Gastroesophageal sphincter (tissue), 4 donors: ENCODE data around the gene GJA3. TPM values are rescaled to one million over a fixed set of nuclear protein-coding genes. Genes with fewer than 3 reads are reported as not detected.

Source experiments
- ATAC-seq: fragments of 150-250 bp; one replicate; pipeline ENCODE4 v1.9.1; 2016; ENCODE audit warnings: mild to moderate bottlenecking, moderate library complexity
- H3K27ac ChIP-seq, 4 donors: fragments of 200-600 bp; sonication (generic) in 3 of 4; 1 replicate in 3 of 4; 2 replicates in 1 of 4; pipeline ENCODE4 v1.5.1; 2016 to 2019
- H3K27me3 ChIP-seq: fragments of 200-600 bp; sonication (generic); one replicate; pipeline ENCODE4 v1.5.1; 2019
- H3K36me3 ChIP-seq, 2 donors: fragments of 200-600 bp; sonication (generic); one replicate each; pipeline ENCODE4 v1.5.1; 2019; ENCODE audit warnings: control low read depth in 1 of 2
- H3K4me1 ChIP-seq, 3 donors: fragments of 200-600 bp; sonication (generic); 1 replicate in 2 of 3; 2 replicates in 1 of 3; pipeline ENCODE4 v1.5.1; 2016 to 2019; ENCODE audit warnings: control low read depth in 2 of 3
- H3K4me3 ChIP-seq, 2 donors: fragments of 200-600 bp; sonication (generic); one replicate each; pipeline ENCODE4 v1.5.1; 2019; ENCODE audit warnings: mild to moderate bottlenecking in 1 of 2, moderate library complexity in 1 of 2
- H3K9me3 ChIP-seq, 3 donors: fragments of 200-600 bp; sonication (generic); one replicate each; pipeline ENCODE4 v1.5.1; 2017 to 2019; ENCODE audit warnings: control low read depth in 2 of 3
- CTCF ChIP-seq, 4 experiments: fragments of 200-600 bp in 2 of 4; fragments of 450-650 bp in 2 of 4; sonication (generic) in 1 of 4; IDR thresholded peaks; one replicate each; pipeline ENCODE4 v1.5.1; 2017 to 2019; ENCODE audit warnings: antibody characterized with exemption in 4 of 4, mild to moderate bottlenecking in 2 of 4, moderate library complexity in 2 of 4
- EP300 ChIP-seq: sonication (generic); formaldehyde crosslinking; IDR thresholded peaks from one replicate; pipeline ENCODE4 v1.6.1; 2017; ENCODE audit warnings: antibody characterized with exemption, mild to moderate bottlenecking
- POLR2A ChIP-seq, 2 donors: fragments of 450-650 bp; IDR thresholded peaks; one replicate each; pipeline ENCODE4 v1.6.1; 2017; ENCODE audit warnings: antibody characterized with exemption in 2 of 2, mild to moderate bottlenecking in 2 of 2, moderate library complexity in 1 of 2
- POLR2AphosphoS5 ChIP-seq: sonication (generic); formaldehyde crosslinking; IDR thresholded peaks from one replicate; pipeline ENCODE4 v1.6.1; 2017; ENCODE audit warnings: antibody characterized with exemption
- WGBS, 2 donors: methylation state at CpG; one replicate each; pipeline ENCODE4 v1.1.5; 2018; ENCODE audit warnings: low coverage in 1 of 2; 5-methylcytosine and 5-hydroxymethylcytosine counted together
- total RNA-seq, 4 donors: library from RNA; depleted of rRNA; stranded (reverse); fragments of >200 nt; gene quantifications; one replicate each; pipeline ENCODE4 v1.1.0, GENCODE V29; 2016

GJA3 gene
- total RNA-seq, 4 donors from 2014 or later = 0.04 to 0.07 TPM; not detected in 2

GRCh38 chr13:20141238-20142022 lies 19.4 kb downstream of the GJA3 start:
- Histone ChIP-seq H3K4me1 (peaks cover 0 to 16% (median 3%) of the 10 kb centered on the region in 3 donors), H3K4me3 (no peak overlapping the region), H3K27ac (no peak overlapping the region), H3K36me3 (no peaks in the 10 kb centered on the region), H3K27me3 (peaks cover 85% of the 10 kb centered on the region), H3K9me3 (no peaks in the 10 kb centered on the region)
- no peak for TF ChIP-seq CTCF (IDR thresholded peaks at IDR 0.05)
- no peak for TF ChIP-seq EP300
- no peak for TF ChIP-seq POLR2A (IDR thresholded peaks at IDR 0.05)
- no peak for TF ChIP-seq POLR2AphosphoS5
- ATAC-seq = no peak
- WGBS, 2 donors = 63 to 78% methylated on average over 5 to 7 of the region's 14 CpGs

GRCh38 chr13:20140487-20140886 lies 20.4 kb downstream of the GJA3 start:
- ATAC-seq = no peak
- no peak overlapping the region for H3K27ac ChIP-seq
- 48 to 73% methylated on average over 4 of the region's 4 CpGs for WGBS, 2 donors

GRCh38 chr13:20137875-20138274 lies 23.0 kb downstream of the GJA3 start:
- Histone ChIP-seq H3K27ac (no peak overlapping the region), H3K36me3 (no peaks in the 10 kb centered on the region), H3K27me3 (peaks cover 89% of the 10 kb centered on the region), H3K9me3 (no peaks in the 10 kb centered on the region), H3K4me3 (no peak overlapping the region), H3K4me1 (peaks cover 0 to 16% (median 3%) of the 10 kb centered on the region in 3 donors)
- no peak for ATAC-seq
- TF ChIP-seq POLR2A (IDR thresholded peaks at IDR 0.05) (no peak), CTCF (IDR thresholded peaks at IDR 0.05) (no peak), EP300 (no peak), POLR2AphosphoS5 (no peak)
- WGBS, 2 donors = 100% methylated on average over 1 of the region's 2 CpGs; no CpG with 5 or more reads in 1 of the 2 donors

More at GRCh38 chr13:20140487-20140886, 20.4 kb downstream of the GJA3 start:
- peaks cover 85% of the 10 kb centered on the region for H3K27me3 ChIP-seq
- H3K4me1 ChIP-seq = peaks cover 0 to 16% (median 3%) of the 10 kb centered on the region in 3 donors
- TF ChIP-seq EP300 = no peak
- no peak for TF ChIP-seq POLR2A (IDR thresholded peaks at IDR 0.05)
- no peak for TF ChIP-seq CTCF (IDR thresholded peaks at IDR 0.05)
- TF ChIP-seq POLR2AphosphoS5 = no peak
- no peaks in the 10 kb centered on the region for H3K36me3 ChIP-seq
- no peak overlapping the region for H3K4me3 ChIP-seq
- H3K9me3 ChIP-seq = no peaks in the 10 kb centered on the region

- TF ChIP-seq POLR2AphosphoS5 = no peak
- TF ChIP-seq CTCF (IDR thresholded peaks at IDR 0.05) = peak in 1 of 4 experiments; percentile 25
- no peak for TF ChIP-seq EP300
- TF ChIP-seq POLR2A (IDR thresholded peaks at IDR 0.05) = no peak
- no peak overlapping the region for H3K4me3 ChIP-seq
- peaks cover 82% of the 10 kb centered on the region for H3K27me3 ChIP-seq
- H3K27ac ChIP-seq = no peak overlapping the region
- ATAC-seq = no peak
- no peaks in the 10 kb centered on the region for H3K36me3 ChIP-seq
- peaks cover 0 to 11% (median 3%) of the 10 kb centered on the region in 3 donors for H3K4me1 ChIP-seq
- WGBS, 2 donors = 5 to 8% methylated on average over 6 to 23 of the region's 56 CpGs
- H3K9me3 ChIP-seq = no peaks in the 10 kb centered on the region
Observed at GRCh38 chr13:20136781-20137703, 23.8 kb downstream of the GJA3 start.
